AG04450 (cell line): ENCODE measurements around the gene GOLGA8H. TPM values are rescaled to one million over a fixed set of nuclear protein-coding genes. Genes with fewer than 3 reads are reported as not detected.
"Not testable (repeated sequence)": the region's sequence is repeated elsewhere in the genome, so short reads cannot be mapped to it uniquely, and the experiment has no call there.

Experiments used
- CTCF ChIA-PET: fragments of 300-600, 350-600 bp; formaldehyde crosslinking; extraction: SDS; loops from one replicate; lab custom pipeline; 2022; ENCODE audit warnings: antibody characterized with exemption, inconsistent platforms; lab: Charles Lee
- POLR2A ChIA-PET: fragments of 350-600 bp; formaldehyde crosslinking; extraction: SDS; loops from one replicate; lab custom pipeline; 2021; ENCODE audit warnings: antibody characterized with exemption, inconsistent platforms; lab: Yijun Ruan, JAX
- DNase-seq: peaks from one replicate; pipeline ENCODE4 v3.0.0-alpha.2; 2011; ENCODE audit warnings: low read depth, low spot score
- H3K27ac ChIP-seq: one replicate; pipeline ENCODE4 v1.5.1; 2012; ENCODE audit warnings: low read depth, low read length, control low read depth
- H3K27me3 ChIP-seq: one replicate; pipeline ENCODE4 v1.6.0; 2012; ENCODE audit warnings: low read length; ENCODE audit not compliant: control insufficient read depth, insufficient read depth
- H3K4me3 ChIP-seq: 2 replicates; pipeline ENCODE4 v1.5.1; 2011; ENCODE audit warnings: mild to moderate bottlenecking, low read depth, low read length, control low read depth
- H3K9me3 ChIP-seq: 2 replicates; pipeline ENCODE4 v1.5.1; 2012; ENCODE audit warnings: low read length; ENCODE audit not compliant: control insufficient read depth, insufficient read depth
- CTCF ChIP-seq: IDR thresholded peaks from 2 replicates; pipeline ENCODE4 v1.5.1; 2011; ENCODE audit warnings: low read depth, low read length, control low read depth, inconsistent platforms
- polyA plus RNA-seq: library from polyadenylated mRNA; depleted of rRNA; stranded (reverse); fragments of >200 nt; gene quantifications from 2 replicates; pipeline ENCODE4 v1.2.3, GENCODE V29; 2011; rRNA removed
- small RNA-seq: library from RNA; depleted of rRNA; stranded (forward); fragments of <200 nt; gene quantifications from one replicate; pipeline ENCODE3, GENCODE V24; 2012; ENCODE audit warnings: low read depth; ENCODE audit not compliant: insufficient read length

The GOLGA8H gene
- polyA plus RNA-seq, 1 experiment = 0.04 TPM

GRCh38 chr15:30650012-30650929 lies 46.4 kb downstream of the GOLGA8H start:
- POLR2A ChIA-PET = no interaction called here
- H3K27ac ChIP-seq = peak overlapping the region; percentile 54

GRCh38 chr15:30661154-30661553 lies 57.3 kb downstream of the GOLGA8H start:
- H3K27me3 ChIP-seq, H3K9me3 ChIP-seq, H3K27ac ChIP-seq, DNase-seq, POLR2A ChIA-PET, H3K4me3 ChIP-seq: not testable (repeated sequence)
- peak; percentile 35 for TF ChIP-seq CTCF
- CTCF ChIA-PET = interaction anchor here (0.7 to 4.6 kb wide), 6 partner anchors 92 to 482 kb away, joined by 3 to 30 read pairs (median 5); no protein-coding TSS in a partner anchor

More at GRCh38 chr15:30650012-30650929, 46.4 kb downstream of the GOLGA8H start:
- CTCF ChIA-PET = no interaction called here
- no peaks in the 10 kb centered on the region for H3K9me3 ChIP-seq
- H3K4me3 ChIP-seq = no peak overlapping the region
- peak; percentile 16 for DNase-seq
- H3K27me3 ChIP-seq = no peaks in the 10 kb centered on the region
- no peak for TF ChIP-seq CTCF

Small RNAs within 50 kb of the gene (small RNA-seq; reads per million reads assigned to genes)
- not detected for gene RF00096
- gene RN7SL628P = not detected
- not detected for gene RN7SL796P

Other genes with a start within 250 kb of the GOLGA8H start
- gene CHRFAM7A, start 210.5 kb upstream of the GOLGA8H start, polyA plus RNA-seq = 0.09 TPM in 1 of 2 replicates, not detected in the other
- 0.73 and 0.74 TPM in 2 replicates for gene GOLGA8R, start 189.8 kb upstream of the GOLGA8H start, polyA plus RNA-seq
- 0.69 and 0.74 TPM in 2 replicates for gene GOLGA8Q, start 52.0 kb upstream of the GOLGA8H start, polyA plus RNA-seq